HepG2 (cell line): Measurements from ENCODE around the gene URB1. TPM values are rescaled to one million over a fixed set of nuclear protein-coding genes. Genes with fewer than 3 reads are reported as not detected.

ENCODE experiments used
- ATAC-seq: fragments of 200-7000 bp; cut with Tn5 transposase; 3 replicates; pipeline ENCODE4 v1.9.1; 2020; ENCODE audit warnings: mild to moderate bottlenecking, moderate library complexity
- BruUV-seq: library from RNA; stranded (reverse); fragments of 400-500 nt; replicated peaks from 2 replicates; lab custom pipeline; 2021; lab: Mats Ljungman, UMichigan
- CTCF ChIA-PET: fragments of 300-600 bp; formaldehyde crosslinking; extraction: SDS; loops from one replicate; lab custom pipeline; 2021; ENCODE audit warnings: low total read pairs, inconsistent platforms, low intra/inter-chr PET ratio; lab: Yijun Ruan, JAX
- POLR2A ChIA-PET: fragments of 350-600 bp; sonication (Branson Sonifier 250); formaldehyde crosslinking; loops from one replicate; lab custom pipeline; 2020; ENCODE audit warnings: antibody characterized with exemption, inconsistent platforms; lab: Yijun Ruan, JAX
- DNase-seq: peaks from one replicate; pipeline ENCODE4 v3.0.0-alpha.2; 2015; ENCODE audit warnings: low spot score
- FAIRE-seq: peaks from 3 replicates; lab custom pipeline; 2011; peaks lifted over from hg19 to GRCh38; lab: Jason Lieb, UNC
- H2AFZ ChIP-seq: one replicate; pipeline ENCODE4 v1.6.1; 2011; ENCODE audit warnings: low read length, inconsistent platforms
- H3K27ac ChIP-seq: fragments of 300-600 bp; 3 replicates; pipeline ENCODE4 v1.8.0; 2011; ENCODE audit warnings: mixed run types, mild to moderate bottlenecking, mixed read lengths, low read length, inconsistent platforms; ENCODE audit not compliant: insufficient read depth; ENCODE audit errors: extremely low read length
- H3K27me3 ChIP-seq, 2 experiments: fragments of 200-600 bp in 1 of 2; 2 replicates in 1 of 2; 3 replicates in 1 of 2; pipeline versions ENCODE4 v1.6.0 to v1.8.0; 2011; ENCODE audit warnings: low read length in 2 of 2, mild to moderate bottlenecking in 2 of 2, moderate library complexity in 2 of 2, inconsistent platforms in 1 of 2; ENCODE audit not compliant: insufficient read depth in 2 of 2, control insufficient read depth in 1 of 2
- H3K36me3 ChIP-seq, 2 experiments: fragments of 200-600 bp in 1 of 2; replicated peaks in 1 of 2; 2 replicates in 1 of 2; 3 replicates in 1 of 2; pipeline versions ENCODE4 v1.5.1 to v1.8.0; 2011; ENCODE audit warnings: low read length in 2 of 2, inconsistent platforms in 1 of 2; ENCODE audit not compliant: insufficient read depth in 2 of 2, control insufficient read depth in 1 of 2
- H3K4me1 ChIP-seq: 2 replicates; pipeline ENCODE4 v1.5.1; 2012; ENCODE audit warnings: low read length, inconsistent platforms; ENCODE audit not compliant: insufficient read depth
- H3K4me2 ChIP-seq: 2 replicates; pipeline ENCODE4 v1.6.0; 2011; ENCODE audit warnings: low read depth, low read length, inconsistent platforms
- H3K4me3 ChIP-seq, 3 experiments: fragments of 200-600 bp in 1 of 3; sonication (generic), shearing (Covaris generic) in 1 of 3; replicated peaks in 1 of 3; 2 replicates each; pipeline ENCODE4 v1.5.1; 2011 to 2016; ENCODE audit warnings: low read length in 3 of 3, inconsistent platforms in 2 of 3, low read depth in 2 of 3, mild to moderate bottlenecking in 2 of 3, control low read depth in 1 of 3, mixed read lengths in 1 of 3; ENCODE audit not compliant: insufficient read depth in 1 of 3
- H3K79me2 ChIP-seq: one replicate; pipeline ENCODE4 v1.6.1; 2011; ENCODE audit warnings: low read length, inconsistent platforms; ENCODE audit not compliant: insufficient read depth
- H3K9ac ChIP-seq: 2 replicates; pipeline ENCODE4 v1.6.0; 2011; ENCODE audit warnings: mild to moderate bottlenecking, low read depth, low read length, inconsistent platforms; ENCODE audit not compliant: insufficient read depth
- H3K9me3 ChIP-seq: 2 replicates; pipeline ENCODE4 v1.5.1; 2012; ENCODE audit warnings: mild to moderate bottlenecking, low read length
- H4K20me1 ChIP-seq: 2 replicates; pipeline ENCODE4 v1.6.0; 2011; ENCODE audit warnings: inconsistent platforms, mild to moderate bottlenecking, low read length, moderate library complexity; ENCODE audit not compliant: insufficient read depth
- DMTF1 ChIP-seq: sonication (generic); formaldehyde crosslinking; IDR thresholded peaks from 2 replicates; pipeline ENCODE4 v1.4.0; 2020; ENCODE audit warnings: mild to moderate bottlenecking, missing genetic modification reagents
- KLF16 ChIP-seq, 2 experiments: sonication (generic) in 1 of 2; formaldehyde crosslinking in 1 of 2; IDR thresholded peaks; 2 replicates each; pipeline versions ENCODE4 v1.6.1 to v1.8.0; 2016 to 2023; ENCODE audit warnings: missing genetic modification reagents in 2 of 2, missing compliant biosample characterization in 1 of 2
- MAZ ChIP-seq, 2 experiments: sonication (generic) in 1 of 2; formaldehyde crosslinking in 1 of 2; IDR thresholded peaks; 2 replicates each; pipeline versions ENCODE4 v1.5.0 to v1.6.1; 2012 to 2020; ENCODE audit warnings: low read depth in 2 of 2, mild to moderate bottlenecking in 2 of 2, borderline replicate concordance in 1 of 2, improper control_type of control experiment in 1 of 2, low read length in 1 of 2, missing genetic modification reagents in 1 of 2, moderate library complexity in 1 of 2
- PLRG1 ChIP-seq: fragments of 450-650 bp; conservative IDR thresholded peaks from 2 replicates; pipeline ENCODE4 v1.6.1; 2016
- RBM39 ChIP-seq: fragments of 200-400 bp; formaldehyde crosslinking; IDR thresholded peaks from one replicate; pipeline ENCODE4 v1.6.1; 2018; ENCODE audit warnings: antibody characterized with exemption, mild to moderate bottlenecking, low read depth, low read length; ENCODE audit not compliant: poor library complexity, severe bottlenecking
- RFX1 ChIP-seq: fragments of 450-650 bp; IDR thresholded peaks from 2 replicates; pipeline ENCODE4 v1.6.1; 2017
- RXRA ChIP-seq: sonication (generic); formaldehyde crosslinking; IDR thresholded peaks from 2 replicates; pipeline ENCODE4 v1.5.1; 2020; ENCODE audit warnings: missing genetic modification reagents
- SMYD3 ChIP-seq: sonication (generic); formaldehyde crosslinking; IDR thresholded peaks from 2 replicates; pipeline ENCODE4 v1.8.1; 2023; ENCODE audit warnings: mild to moderate bottlenecking, missing genetic modification reagents
- ZBTB1 ChIP-seq: sonication (generic); formaldehyde crosslinking; IDR thresholded peaks from 2 replicates; pipeline ENCODE4 v1.4.0; 2020; ENCODE audit warnings: missing genetic modification reagents, borderline replicate concordance
- ZKSCAN8 ChIP-seq: IDR thresholded peaks from 2 replicates; pipeline ENCODE4 v1.6.1; 2016; ENCODE audit warnings: borderline replicate concordance, missing genetic modification reagents, missing compliant biosample characterization
- ZNF143 ChIP-seq: sonication (generic); formaldehyde crosslinking; IDR thresholded peaks from 2 replicates; pipeline ENCODE4 v1.4.0; 2020; ENCODE audit warnings: missing genetic modification reagents
- ZNF225 ChIP-seq: sonication (generic); formaldehyde crosslinking; IDR thresholded peaks from 2 replicates; pipeline ENCODE4 v1.4.0; 2020; ENCODE audit warnings: mild to moderate bottlenecking, missing genetic modification reagents
- ZNF275 ChIP-seq: sonication (generic); formaldehyde crosslinking; IDR thresholded peaks from 2 replicates; pipeline ENCODE4 v1.8.0; 2022; ENCODE audit warnings: missing genetic modification reagents, mild to moderate bottlenecking, inconsistent platforms, borderline replicate concordance
- ZNF414 ChIP-seq: sonication (generic); formaldehyde crosslinking; IDR thresholded peaks from 2 replicates; pipeline ENCODE4 v1.5.0; 2020; ENCODE audit warnings: missing genetic modification reagents
- ZNF460 ChIP-seq: sonication (generic); formaldehyde crosslinking; IDR thresholded peaks from 2 replicates; pipeline ENCODE4 v1.5.1; 2020; ENCODE audit warnings: missing genetic modification reagents, mild to moderate bottlenecking, borderline replicate concordance
- ZNF563 ChIP-seq: sonication (generic); formaldehyde crosslinking; IDR thresholded peaks from 2 replicates; pipeline ENCODE4 v1.8.0; 2022; ENCODE audit warnings: mild to moderate bottlenecking, moderate library complexity, missing genetic modification reagents
- ZNF770 ChIP-seq: sonication (generic); formaldehyde crosslinking; IDR thresholded peaks from 2 replicates; pipeline ENCODE4 v1.5.0; 2020; ENCODE audit warnings: mild to moderate bottlenecking, missing genetic modification reagents
- WGBS: methylation state at CpG from one replicate; pipeline ENCODE4 v1.1.6; 2017; ENCODE audit warnings: low lambda C conversion rate; 5-methylcytosine and 5-hydroxymethylcytosine counted together
- in situ Hi-C: cut with HindIII; loops from 2 replicates; pipeline ENCODE4 v1.10.0; 2017; ENCODE audit warnings: low pct_unique_long_range_greater_than_20kb; ENCODE audit not compliant: extremely low pct_ligation_motif_present
- intact Hi-C: fragments of 100-400 bp; cut with micrococcal nuclease; formaldehyde crosslinking; loops from one replicate; pipeline ENCODE4 v1.10.0; 2022; ENCODE audit not compliant: unreplicated experiment
- polyA plus RNA-seq, 8 experiments: library from polyadenylated mRNA; depleted of rRNA in 3 of 8; stranded (reverse) in 7 of 8; unstranded in 1 of 8; fragments of >200 nt; fragmentation: Illumina TruSeq in 4 of 8; extraction: Trizol in 4 of 8; gene quantifications; 2 replicates each; pipeline versions ENCODE4 v1.2.1 to v1.2.3, GENCODE V29; 2011 to 2016; ENCODE audit warnings: low read depth in 4 of 8, missing spikeins in 1 of 8, mixed read lengths in 1 of 8; ENCODE audit not compliant: insufficient read depth in 1 of 8
- total RNA-seq, 5 experiments: library from RNA; depleted of rRNA; stranded (reverse); fragments of >200 nt; fragmentation: Illumina TruSeq; extraction: Trizol; gene quantifications; 2 replicates each; pipeline ENCODE4 v1.2.3, GENCODE V29; 2016; ENCODE audit warnings: low read depth in 1 of 5

The URB1 gene
- total and polyA plus RNA-seq, 2 of the 13 experiments (the other 11 are each of a cell fraction or from before 2014, with no cell fraction given) = 4.5 to 16.7 TPM

- TF ChIP-seq ZNF770 (CRISPR knock-in tag) (no peak), ZBTB1 (CRISPR knock-in tag) (no peak), ZNF225 (CRISPR knock-in tag) (no peak), ZNF143 (CRISPR knock-in tag) (no peak), ZNF414 (CRISPR knock-in tag) (no peak), ZNF275 (CRISPR knock-in tag) (no peak), RFX1 (no peak), ZNF563 (no peak), SMYD3 (CRISPR knock-in tag) (no peak)
Observed at GRCh38 chr21:32337206-32337605, 55.6 kb downstream of the URB1 start (continued).

- no peak for ATAC-seq
- intact Hi-C loops = loop anchor here (10.0 kb wide), 1 partner anchor 62 kb away; the partner anchor contains the start of gene MIS18A
- Histone ChIP-seq H3K79me2 (no peaks in the 10 kb centered on the region), H3K4me2 (no peak overlapping the region), H3K9me3 (no peaks in the 10 kb centered on the region), H3K27me3 (no peaks in the 10 kb centered on the region), H3K36me3 (peaks cover 34 to 74% of the 10 kb centered on the region in 2 experiments), H3K27ac (no peak overlapping the region), H3K4me1 (peaks cover 19% of the 10 kb centered on the region), H3K9ac (no peak overlapping the region), H3K4me3 (no peak overlapping the region), H4K20me1 (no peaks in the 10 kb centered on the region), H2AFZ (no peak overlapping the region)
- TF ChIP-seq DMTF1 (CRISPR knock-in tag) (no peak), PLRG1 (no peak), ZNF460 (no peak), ZKSCAN8 (CRISPR knock-in tag) (no peak), RBM39 (no peak), KLF16 (CRISPR knock-in tag; IDR thresholded peaks at IDR 0.05) (no peak), MAZ (IDR thresholded peaks at IDR 0.05; ENCODE audit: borderline replicate concordance, low read depth, low read length) (no peak), MAZ (CRISPR knock-in tag; IDR thresholded peaks at IDR 0.05; ENCODE audit: low read depth) (no peak), RXRA (CRISPR knock-in tag) (no peak)
- WGBS = no CpG with 5 or more reads among the region's 1 CpG
- ChIA-PET POLR2A (no interaction called here), CTCF (no interaction called here)
- no peak for DNase-seq
- no TSS peak for BruUV-seq
- in situ Hi-C loops = no loop called here
- FAIRE-seq = no peak
Observed at GRCh38 chr21:32336711-32337110, 56.1 kb downstream of the URB1 start.
